Thoracic aorta (tissue), 2 donors: ENCODE results near the gene ITGB6. TPM values are rescaled to one million over a fixed set of nuclear protein-coding genes. Genes with fewer than 3 reads are reported as not detected.

ENCODE experiments used
- ATAC-seq: fragments of 150-250 bp; one replicate; pipeline ENCODE4 v1.8.0; 2017; ENCODE audit warnings: low read depth; ENCODE audit not compliant: insufficient number of reproducible peaks, low FRiP score
- DNase-seq: peaks from one replicate; pipeline ENCODE4 v3.0.0-alpha.2; 2020; ENCODE audit warnings: low spot score
- H3K27ac ChIP-seq, 2 donors: fragments of 200-600 bp; sonication (generic); 1 replicate in 1 of 2; 2 replicates in 1 of 2; pipeline ENCODE4 v1.5.1; 2016; ENCODE audit warnings: mild to moderate bottlenecking in 2 of 2, moderate library complexity in 2 of 2
- H3K27me3 ChIP-seq: fragments of 200-600 bp; sonication (generic); replicated peaks from 2 replicates; pipeline ENCODE4 v1.6.0; 2016; ENCODE audit warnings: mild to moderate bottlenecking; ENCODE audit not compliant: insufficient read depth
- H3K36me3 ChIP-seq: fragments of 200-600 bp; sonication (generic); one replicate; pipeline ENCODE4 v1.5.1; 2016
- H3K4me1 ChIP-seq, 2 donors: fragments of 200-600 bp; sonication (generic); 1 replicate in 1 of 2; 2 replicates in 1 of 2; pipeline versions ENCODE4 v1.5.1 to v1.6.0; 2016; ENCODE audit warnings: low read depth in 2 of 2, mild to moderate bottlenecking in 1 of 2; ENCODE audit not compliant: control insufficient read depth in 1 of 2
- H3K4me3 ChIP-seq: fragments of 200-600 bp; sonication (generic); 2 replicates; pipeline ENCODE4 v1.5.1; 2016; ENCODE audit warnings: mild to moderate bottlenecking
- H3K9me3 ChIP-seq: fragments of 200-600 bp; sonication (generic); 2 replicates; pipeline ENCODE4 v1.5.1; 2016
- total RNA-seq, 2 donors: library from RNA; depleted of rRNA; stranded (reverse); fragments of >200 nt; gene quantifications; one replicate each; pipeline versions ENCODE4 v1.1.0 to v1.2.3, GENCODE V29; 2016
- TF ChIP-seq, protein P1 (sequence below): fragments of 200-600 bp; sonication (generic); IDR thresholded peaks from one replicate; pipeline ENCODE4 v1.5.1; 2019; ENCODE audit warnings: antibody characterized with exemption

Gene ITGB6, protein sequence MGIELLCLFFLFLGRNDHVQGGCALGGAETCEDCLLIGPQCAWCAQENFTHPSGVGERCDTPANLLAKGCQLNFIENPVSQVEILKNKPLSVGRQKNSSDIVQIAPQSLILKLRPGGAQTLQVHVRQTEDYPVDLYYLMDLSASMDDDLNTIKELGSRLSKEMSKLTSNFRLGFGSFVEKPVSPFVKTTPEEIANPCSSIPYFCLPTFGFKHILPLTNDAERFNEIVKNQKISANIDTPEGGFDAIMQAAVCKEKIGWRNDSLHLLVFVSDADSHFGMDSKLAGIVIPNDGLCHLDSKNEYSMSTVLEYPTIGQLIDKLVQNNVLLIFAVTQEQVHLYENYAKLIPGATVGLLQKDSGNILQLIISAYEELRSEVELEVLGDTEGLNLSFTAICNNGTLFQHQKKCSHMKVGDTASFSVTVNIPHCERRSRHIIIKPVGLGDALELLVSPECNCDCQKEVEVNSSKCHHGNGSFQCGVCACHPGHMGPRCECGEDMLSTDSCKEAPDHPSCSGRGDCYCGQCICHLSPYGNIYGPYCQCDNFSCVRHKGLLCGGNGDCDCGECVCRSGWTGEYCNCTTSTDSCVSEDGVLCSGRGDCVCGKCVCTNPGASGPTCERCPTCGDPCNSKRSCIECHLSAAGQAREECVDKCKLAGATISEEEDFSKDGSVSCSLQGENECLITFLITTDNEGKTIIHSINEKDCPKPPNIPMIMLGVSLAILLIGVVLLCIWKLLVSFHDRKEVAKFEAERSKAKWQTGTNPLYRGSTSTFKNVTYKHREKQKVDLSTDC
- under 1 TPM in 1 of 2 donors, not detected in 1; 0.99 TPM for total RNA-seq

- TF ChIP-seq, protein P1, sequence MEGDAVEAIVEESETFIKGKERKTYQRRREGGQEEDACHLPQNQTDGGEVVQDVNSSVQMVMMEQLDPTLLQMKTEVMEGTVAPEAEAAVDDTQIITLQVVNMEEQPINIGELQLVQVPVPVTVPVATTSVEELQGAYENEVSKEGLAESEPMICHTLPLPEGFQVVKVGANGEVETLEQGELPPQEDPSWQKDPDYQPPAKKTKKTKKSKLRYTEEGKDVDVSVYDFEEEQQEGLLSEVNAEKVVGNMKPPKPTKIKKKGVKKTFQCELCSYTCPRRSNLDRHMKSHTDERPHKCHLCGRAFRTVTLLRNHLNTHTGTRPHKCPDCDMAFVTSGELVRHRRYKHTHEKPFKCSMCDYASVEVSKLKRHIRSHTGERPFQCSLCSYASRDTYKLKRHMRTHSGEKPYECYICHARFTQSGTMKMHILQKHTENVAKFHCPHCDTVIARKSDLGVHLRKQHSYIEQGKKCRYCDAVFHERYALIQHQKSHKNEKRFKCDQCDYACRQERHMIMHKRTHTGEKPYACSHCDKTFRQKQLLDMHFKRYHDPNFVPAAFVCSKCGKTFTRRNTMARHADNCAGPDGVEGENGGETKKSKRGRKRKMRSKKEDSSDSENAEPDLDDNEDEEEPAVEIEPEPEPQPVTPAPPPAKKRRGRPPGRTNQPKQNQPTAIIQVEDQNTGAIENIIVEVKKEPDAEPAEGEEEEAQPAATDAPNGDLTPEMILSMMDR: no peak
- no peak for ATAC-seq
- H3K27ac ChIP-seq: no peak within 1 kb of the TSS
These were observed at the start of gene ITGB6 for GRCh38 chr2:160199683-160200389. Gene ITGB6 (minus strand): TSS chr2:160200272. CDS start chr2:160200063, 209 bp downstream.

DNA sequence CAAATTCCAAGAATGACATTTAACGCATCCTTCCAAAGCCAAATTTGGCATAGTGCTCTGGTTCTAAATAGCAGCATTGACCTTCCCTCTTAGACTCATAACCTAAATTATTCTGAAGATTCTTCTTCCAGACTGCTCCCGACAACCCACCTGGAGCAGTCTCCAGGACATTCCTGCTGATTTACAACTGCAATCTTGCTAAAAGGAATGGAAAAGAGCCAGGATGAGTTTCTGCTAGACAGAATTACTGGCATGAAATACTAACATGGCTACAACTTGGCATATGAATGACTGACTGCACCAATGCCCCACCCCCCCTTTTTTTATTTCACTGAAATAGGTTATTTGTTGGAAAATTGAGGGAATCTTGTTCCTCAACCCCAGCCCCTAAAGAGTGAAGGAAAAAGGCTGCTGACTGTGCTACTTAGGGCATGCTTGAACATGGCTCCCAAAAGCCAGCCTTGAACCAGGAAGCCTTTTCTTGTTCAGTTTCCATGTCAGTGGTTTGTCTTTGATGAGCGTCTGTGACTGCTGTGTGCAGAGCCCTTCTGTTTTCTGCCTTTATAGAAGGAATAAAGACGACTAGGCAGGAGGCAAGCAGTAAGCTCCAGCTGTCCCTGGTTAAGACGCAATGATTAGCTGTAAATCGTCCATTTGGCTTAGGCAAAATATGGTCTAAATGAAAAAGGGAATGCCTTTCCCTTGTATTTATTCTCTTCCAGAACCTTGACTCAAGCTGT lies 47.4 kb upstream of the ITGB6 start:
- H3K4me3 ChIP-seq: no peak overlapping the region
- no peaks in the 10 kb centered on the region for H3K27me3 ChIP-seq
- DNase-seq (no peak), ATAC-seq (no peak)
- no peaks in the 10 kb centered on the region for H3K9me3 ChIP-seq
- peaks cover 4 to 21% of the 10 kb centered on the region in 2 donors for H3K4me1 ChIP-seq
- H3K36me3 ChIP-seq: no peaks in the 10 kb centered on the region
- TF ChIP-seq, protein P1: no peak
- H3K27ac ChIP-seq: no peak overlapping the region

More at GRCh38 chr2:160199683-160200389, at the start of gene ITGB6:
- Histone ChIP-seq H3K27me3 (no peaks in the 10 kb centered on the region), H3K4me1 (peaks cover 0 to 3% of the 10 kb centered on the region in 2 donors), H3K36me3 (no peaks in the 10 kb centered on the region), H3K4me3 (no peak within 1 kb of the TSS), H3K9me3 (no peaks in the 10 kb centered on the region)
- no peak for DNase-seq

DNA sequence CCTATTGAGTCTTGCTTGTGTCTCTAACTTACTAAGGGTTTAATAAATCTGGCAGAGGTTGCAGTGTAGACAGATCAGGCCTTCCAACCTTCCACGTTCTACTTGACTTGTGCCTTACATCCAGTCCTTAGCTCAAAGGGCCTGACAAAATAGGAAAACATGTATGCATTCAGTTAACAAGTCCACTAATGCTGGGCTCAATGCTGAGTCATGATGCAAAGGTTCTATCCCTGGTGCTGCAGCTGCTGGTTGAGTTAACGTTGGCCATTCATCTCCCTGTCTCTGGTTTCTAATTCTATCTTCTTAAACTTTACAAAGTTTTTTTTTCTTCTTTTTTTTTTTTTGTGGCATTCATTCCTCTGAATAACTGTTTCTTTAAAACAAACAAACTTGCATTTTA lies 46.3 kb upstream of the ITGB6 start:
- ATAC-seq: no peak
- no peaks in the 10 kb centered on the region for H3K9me3 ChIP-seq
- TF ChIP-seq, protein P1: no peak

GRCh38 chr2:160245614-160246155 lies 45.6 kb upstream of the ITGB6 start:
- no peak overlapping the region for H3K27ac ChIP-seq
- no peak for ATAC-seq
- H3K4me1 ChIP-seq: peaks cover 17 to 27% of the 10 kb centered on the region in 2 donors
- TF ChIP-seq, protein P1: no peak
- H3K36me3 ChIP-seq: no peaks in the 10 kb centered on the region
- H3K9me3 ChIP-seq: no peaks in the 10 kb centered on the region
- H3K4me3 ChIP-seq: no peak overlapping the region
- DNase-seq: no peak
- H3K27me3 ChIP-seq: no peaks in the 10 kb centered on the region

More for the DNA sequence above, 46.3 kb upstream of the ITGB6 start:
- DNase-seq: no peak
- H3K27me3 ChIP-seq: no peaks in the 10 kb centered on the region
- peaks cover 14 to 23% of the 10 kb centered on the region in 2 donors for H3K4me1 ChIP-seq
- H3K36me3 ChIP-seq: no peaks in the 10 kb centered on the region
- H3K4me3 ChIP-seq: no peak overlapping the region
- no peak overlapping the region for H3K27ac ChIP-seq
